NCI-H146 treated with DMSO at 0.1 percent for 48 hours (cell line): Measurements from ENCODE around the gene SULT1A4.
"Not testable (repeated sequence)": the region's sequence is repeated elsewhere in the genome, so short reads cannot be mapped to it uniquely, and the experiment has no call there.

Source experiments
- DNase-seq: peaks from one replicate; lab custom pipeline; 2025; ENCODE audit not compliant: unreplicated experiment; lab: John Stamatoyannopoulos, UW

The SULT1A4 gene

GRCh38 chr16:29459706-29460646 lies at the start of gene SULT1A4:
Gene SULT1A4, plus strand, starts transcription at chr16:29459913. Its CDS starts 1,473 bp downstream, at chr16:29461386.
- not testable (repeated sequence) for DNase-seq

- not testable (repeated sequence) for DNase-seq
Observed at GRCh38 chr16:29423587-29423986, 36.1 kb upstream of the SULT1A4 start.

GRCh38 chr16:29425390-29425789 lies 34.3 kb upstream of the SULT1A4 start:
- DNase-seq = not testable (repeated sequence)

GRCh38 chr16:29453754-29454153 lies 6.0 kb upstream of the SULT1A4 start:
- DNase-seq = not testable (repeated sequence)

- not testable (repeated sequence) for DNase-seq
Observed at GRCh38 chr16:29454269-29454668, 5.4 kb upstream of the SULT1A4 start, which contains the start of the genes BOLA2 and SLX1B. Gene BOLA2, minus strand, starts transcription at chr16:29454351. Its CDS starts 98 bp downstream, at chr16:29454253. Gene SLX1B, plus strand, starts transcription at chr16:29454533.

GRCh38 chr16:29454828-29455227 lies 4.9 kb upstream of the SULT1A4 start:
- DNase-seq = not testable (repeated sequence)

GRCh38 chr16:29457660-29458059 lies 2.1 kb upstream of the SULT1A4 start:
- not testable (repeated sequence) for DNase-seq

GRCh38 chr16:29460647-29461030 lies 926 bp downstream of the SULT1A4 start:
- DNase-seq = not testable (repeated sequence)

GRCh38 chr16:29465985-29466824 lies 6.5 kb downstream of the SULT1A4 start:
- DNase-seq = not testable (repeated sequence)

GRCh38 chr16:29466904-29467303 lies 7.2 kb downstream of the SULT1A4 start:
- not testable (repeated sequence) for DNase-seq

- DNase-seq = not testable (repeated sequence)
Observed at GRCh38 chr16:29467654-29468366, 8.1 kb downstream of the SULT1A4 start.

GRCh38 chr16:29469660-29470059 lies 9.9 kb downstream of the SULT1A4 start:
- DNase-seq = not testable (repeated sequence)

- not testable (repeated sequence) for DNase-seq
Observed at GRCh38 chr16:29472065-29472464, 12.4 kb downstream of the SULT1A4 start.

GRCh38 chr16:29482276-29482675 lies 22.6 kb downstream of the SULT1A4 start:
- DNase-seq = not testable (repeated sequence)

- DNase-seq = not testable (repeated sequence)
Observed at GRCh38 chr16:29506308-29506707, 46.6 kb downstream of the SULT1A4 start, which contains the start of gene NPIPB12. Gene NPIPB12, minus strand, starts transcription at chr16:29506408.
